Suppressor macrophage (primary cell): ENCODE results near the gene SMAD3.

Experiments
- DNase-seq, 4 experiments: peaks; one replicate each; pipeline ENCODE4 v3.0.0-alpha.2; 2020 to 2022

The SMAD3 gene

DNA sequence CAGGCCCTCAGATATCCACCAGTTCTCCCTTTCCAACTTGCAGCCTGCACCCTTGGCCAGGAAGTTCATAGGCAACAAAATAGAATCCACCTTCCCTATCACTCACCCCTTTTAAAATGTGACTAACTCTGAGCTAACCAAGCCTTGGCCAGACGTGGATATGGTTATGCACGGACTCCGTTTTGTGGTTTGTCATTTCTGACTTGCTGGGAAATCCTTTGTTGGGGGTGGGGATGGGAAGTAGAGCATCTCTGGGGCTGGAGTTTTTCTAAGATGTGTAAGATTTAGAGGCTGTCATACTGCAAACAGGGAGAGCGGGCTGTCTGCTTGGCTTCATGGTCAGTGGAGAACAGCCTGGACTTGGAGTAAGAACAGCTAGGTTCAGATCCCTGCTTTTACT lies 62.6 kb downstream of the SMAD3 start:
- DNase-seq: peak; percentile 64 to 91 (median 75)

DNA sequence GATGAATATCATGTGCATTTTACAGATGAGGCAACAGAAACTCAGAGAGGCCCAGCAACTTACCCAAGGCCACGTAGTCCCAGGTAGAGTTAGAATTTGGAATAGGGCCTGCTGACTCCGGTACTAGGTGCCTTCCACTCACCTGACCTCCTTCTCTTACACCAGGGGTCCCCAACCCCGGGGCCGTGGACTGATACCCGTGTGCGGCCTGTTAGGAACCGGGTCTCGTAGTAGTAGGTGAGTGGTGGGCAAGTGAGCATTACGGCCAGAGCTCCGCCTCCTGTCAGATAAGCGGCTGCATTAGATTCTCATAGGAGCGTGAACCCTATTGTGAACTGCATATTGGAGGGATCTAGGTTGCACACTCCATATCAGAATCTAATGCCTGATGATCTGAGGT lies 64.8 kb downstream of the SMAD3 start:
- no peak for DNase-seq

DNA sequence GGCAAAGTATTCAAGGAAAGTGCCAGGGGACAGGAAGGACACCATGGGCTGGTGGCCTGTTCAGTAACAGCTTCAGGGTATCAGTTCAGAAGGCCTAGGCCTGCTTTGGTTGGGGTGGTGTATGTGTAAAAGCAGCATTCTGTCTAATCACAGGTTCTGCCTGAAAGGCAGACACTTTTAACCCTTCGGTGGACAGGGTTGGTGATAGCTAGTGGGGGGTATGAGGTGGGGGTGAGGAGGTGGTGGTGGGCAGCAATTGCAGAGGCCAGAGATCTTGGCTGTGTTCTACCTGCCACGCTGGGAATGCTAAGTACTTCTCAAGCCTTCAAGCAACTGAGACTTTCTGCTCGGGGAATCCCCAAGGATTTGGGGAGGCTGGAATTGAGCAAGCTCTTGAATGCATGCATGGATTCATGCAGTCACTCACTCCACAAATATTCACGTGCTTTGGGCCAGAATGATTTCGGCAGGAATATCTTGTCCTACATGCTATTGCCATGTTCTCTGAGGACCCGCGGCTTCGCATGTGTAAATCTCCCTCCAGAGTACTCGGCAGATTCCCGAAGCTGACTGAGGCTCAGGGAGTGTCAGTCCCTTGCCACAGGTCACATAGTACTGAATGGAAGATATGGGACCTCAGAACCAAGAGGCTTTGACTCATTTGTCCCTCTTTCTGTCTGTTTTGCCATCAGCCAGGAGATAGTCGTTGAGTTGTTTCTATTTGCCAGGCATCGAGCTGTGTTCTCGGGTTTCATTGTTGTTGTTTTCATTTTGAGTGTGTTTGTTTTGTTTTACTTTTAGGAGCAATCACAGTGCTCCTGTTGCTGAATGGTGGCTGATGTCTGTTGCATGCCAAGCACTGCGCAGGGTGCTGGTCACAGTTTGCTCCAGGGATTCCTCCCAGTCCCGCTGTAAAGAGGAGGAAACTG lies 65.5 kb downstream of the SMAD3 start:
- DNase-seq: no peak

DNA sequence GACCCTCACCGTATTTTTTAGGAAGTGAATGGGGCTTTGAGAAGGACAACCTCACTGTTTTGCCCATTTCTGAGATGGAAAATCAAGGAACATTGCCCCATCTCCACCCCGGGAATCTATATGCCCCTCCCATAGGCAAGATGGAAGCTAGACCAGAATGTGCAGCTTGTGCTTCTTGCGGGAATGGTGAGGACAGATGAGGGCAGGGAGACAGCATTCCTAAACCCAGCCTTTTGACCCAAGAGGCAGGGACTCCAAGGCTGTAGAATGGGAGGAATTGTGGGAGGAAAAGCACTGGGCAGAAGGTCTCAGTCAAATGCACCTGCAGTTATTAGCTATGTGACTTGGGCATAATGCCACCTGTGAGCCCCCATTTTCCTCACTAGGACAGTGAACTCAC lies 66.9 kb downstream of the SMAD3 start:
- no peak for DNase-seq

DNA sequence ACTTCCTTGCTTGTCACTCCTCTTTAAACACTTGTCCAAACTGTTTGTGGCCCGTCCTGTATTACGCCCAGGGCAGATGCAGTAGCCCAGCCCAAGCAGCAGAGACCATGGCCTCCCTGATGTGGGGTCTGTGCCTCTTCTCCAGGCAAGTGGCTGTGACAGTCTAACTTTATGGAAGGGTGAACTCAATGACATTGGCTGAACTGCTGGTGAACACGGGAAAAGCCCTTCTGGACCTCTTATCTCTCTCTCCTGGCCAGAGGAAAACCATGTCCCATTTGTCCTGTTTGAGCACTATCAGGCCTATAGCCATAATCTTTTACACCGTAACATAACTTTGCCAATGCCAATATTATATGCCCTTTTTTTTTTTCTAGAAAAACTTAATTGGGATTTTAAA lies 67.6 kb downstream of the SMAD3 start:
- DNase-seq: no peak

DNA sequence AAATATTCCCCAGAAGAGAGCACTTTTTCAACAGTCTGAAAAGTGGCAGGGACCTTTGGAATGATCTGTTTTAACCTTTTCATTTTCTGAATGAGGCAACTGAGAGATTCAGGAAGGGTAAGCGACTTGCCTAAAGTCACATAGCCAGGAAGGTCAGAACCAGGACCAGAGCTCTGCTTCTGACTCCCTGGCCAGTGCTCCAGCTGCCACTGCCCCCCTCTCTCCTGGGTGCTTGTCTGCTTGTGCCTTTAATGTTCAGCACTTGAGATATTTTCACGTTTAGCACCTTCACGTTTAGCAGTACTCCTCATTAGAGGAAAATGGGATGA lies 68.3 kb downstream of the SMAD3 start:
- DNase-seq: no peak

DNA sequence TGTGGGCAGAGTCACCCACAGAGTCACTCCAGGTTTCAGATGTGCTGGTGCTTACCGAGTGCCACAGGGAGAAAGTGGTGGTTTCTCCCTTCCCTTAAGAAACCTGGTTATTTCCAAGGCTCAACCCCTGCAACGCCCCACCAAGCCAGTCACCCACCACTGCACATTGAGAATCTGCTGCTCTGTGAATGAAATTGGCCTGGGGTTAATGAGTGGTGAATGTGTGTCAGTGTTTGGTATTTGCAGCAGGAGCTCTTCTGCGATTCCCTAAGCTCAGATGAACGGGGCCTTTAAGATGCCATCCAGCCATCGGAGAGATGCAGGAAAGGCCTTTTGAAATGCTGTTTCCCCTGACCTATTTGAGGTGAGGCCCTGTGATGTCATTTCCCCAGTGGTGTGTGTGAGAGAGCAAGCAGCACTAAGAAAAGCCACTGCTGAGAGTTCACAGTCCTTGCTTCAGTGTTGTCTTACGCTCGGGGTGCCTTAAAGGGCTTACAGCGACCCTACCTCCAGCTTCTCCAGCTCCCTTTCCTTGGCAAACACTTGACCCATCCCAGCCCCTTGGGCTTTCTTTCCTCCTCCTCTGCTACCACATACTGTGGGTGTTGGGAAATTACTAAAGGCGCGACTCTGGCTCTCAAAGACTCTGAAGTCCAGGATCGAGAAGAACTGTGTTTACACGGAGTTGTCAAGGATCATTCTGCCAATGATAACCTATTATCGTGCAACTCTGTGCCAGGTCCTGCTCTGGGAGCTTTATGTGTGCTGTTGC lies 68.9 kb downstream of the SMAD3 start:
- peak in 2 of 4 experiments; percentile 20 to 30 for DNase-seq

DNA sequence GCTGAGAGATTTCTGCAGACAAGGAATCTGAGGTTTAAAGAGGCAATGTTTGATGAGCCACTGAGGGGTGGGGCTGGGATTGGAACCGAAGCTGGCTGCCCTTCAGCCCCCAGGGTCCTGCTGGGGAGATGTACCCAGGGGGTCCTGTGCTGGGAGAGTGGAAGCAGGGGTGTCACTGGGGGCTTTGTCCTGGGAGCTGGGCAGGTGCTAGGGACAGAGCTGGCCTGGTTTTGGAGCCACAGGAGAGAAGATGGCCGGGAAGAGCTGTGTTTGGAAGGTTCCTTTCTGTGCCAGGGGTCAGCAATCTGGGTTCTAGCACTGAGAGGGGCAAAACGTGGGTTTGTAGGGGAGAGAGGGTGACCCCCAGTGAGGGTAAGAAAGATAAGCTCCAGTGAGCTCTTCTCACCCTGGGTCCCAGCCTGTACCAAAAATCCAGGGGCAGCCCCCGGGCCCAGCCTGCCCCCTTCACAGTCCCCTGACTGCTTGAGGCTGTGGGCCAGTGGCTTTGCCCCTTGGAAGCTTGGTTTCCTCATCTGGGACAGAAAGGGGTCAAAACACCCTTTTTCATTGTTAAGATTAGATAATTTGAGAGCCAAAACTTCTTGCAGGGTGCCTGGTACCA lies 69.6 kb downstream of the SMAD3 start:
- DNase-seq: no peak

DNA sequence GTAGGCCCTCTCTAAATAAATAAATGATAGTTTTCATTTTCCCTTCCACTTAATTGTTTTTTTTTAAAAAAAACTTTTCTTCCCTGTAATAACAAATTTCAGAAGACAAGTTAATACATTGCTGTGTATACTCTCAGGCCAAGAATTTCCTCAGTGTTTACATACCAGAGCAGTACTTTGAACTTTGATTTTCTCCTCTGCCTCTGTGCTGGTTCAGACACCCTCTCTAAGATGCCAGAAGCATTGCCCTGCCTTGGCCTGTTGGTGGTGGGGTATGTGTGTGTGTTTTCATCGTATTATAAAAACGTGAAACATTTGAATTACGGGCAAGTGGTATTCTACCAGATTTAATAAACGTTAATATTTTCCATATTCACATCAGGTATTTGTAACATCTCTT lies 70.1 kb downstream of the SMAD3 start:
- no peak for DNase-seq

DNA sequence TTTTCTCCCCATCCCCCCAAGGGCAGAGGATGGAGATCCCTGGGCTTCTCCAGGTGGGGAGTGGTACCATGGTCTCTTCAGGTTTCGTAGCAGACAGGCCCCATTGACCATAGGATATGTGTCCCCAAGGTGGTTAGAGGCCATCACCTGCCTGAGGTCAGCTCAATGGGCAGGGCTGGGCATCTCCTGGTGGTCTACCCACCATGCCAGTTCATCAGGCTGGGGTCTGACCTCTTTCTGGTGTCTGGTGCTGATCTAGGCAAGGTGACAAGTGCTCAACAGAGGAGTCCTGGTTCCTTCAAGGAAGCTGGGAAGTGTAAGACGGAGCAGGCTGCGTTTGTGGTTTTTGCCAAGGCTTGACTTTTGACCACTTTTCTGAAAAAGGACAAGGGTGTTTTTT lies 71.4 kb downstream of the SMAD3 start:
- no peak for DNase-seq

DNA sequence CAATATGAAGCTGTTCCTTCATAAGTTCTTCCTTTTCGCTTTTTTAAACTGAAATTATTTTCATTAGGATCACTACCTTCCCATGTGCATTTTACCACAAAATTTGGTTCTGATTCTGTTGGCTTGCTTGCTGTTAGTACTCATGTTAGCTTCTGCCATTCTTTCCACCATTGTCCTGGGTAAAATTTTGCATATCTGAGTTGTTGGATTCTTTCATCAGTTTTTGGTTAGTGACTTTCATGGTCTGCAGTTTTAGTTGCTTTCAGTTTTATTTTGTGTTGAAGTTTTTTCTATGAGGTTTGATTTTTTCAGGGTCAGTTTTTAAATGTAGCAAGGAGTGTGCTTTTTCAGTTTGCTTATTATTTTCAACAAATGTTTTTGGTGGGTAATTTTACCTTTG lies 71.9 kb downstream of the SMAD3 start:
- no peak for DNase-seq

DNA sequence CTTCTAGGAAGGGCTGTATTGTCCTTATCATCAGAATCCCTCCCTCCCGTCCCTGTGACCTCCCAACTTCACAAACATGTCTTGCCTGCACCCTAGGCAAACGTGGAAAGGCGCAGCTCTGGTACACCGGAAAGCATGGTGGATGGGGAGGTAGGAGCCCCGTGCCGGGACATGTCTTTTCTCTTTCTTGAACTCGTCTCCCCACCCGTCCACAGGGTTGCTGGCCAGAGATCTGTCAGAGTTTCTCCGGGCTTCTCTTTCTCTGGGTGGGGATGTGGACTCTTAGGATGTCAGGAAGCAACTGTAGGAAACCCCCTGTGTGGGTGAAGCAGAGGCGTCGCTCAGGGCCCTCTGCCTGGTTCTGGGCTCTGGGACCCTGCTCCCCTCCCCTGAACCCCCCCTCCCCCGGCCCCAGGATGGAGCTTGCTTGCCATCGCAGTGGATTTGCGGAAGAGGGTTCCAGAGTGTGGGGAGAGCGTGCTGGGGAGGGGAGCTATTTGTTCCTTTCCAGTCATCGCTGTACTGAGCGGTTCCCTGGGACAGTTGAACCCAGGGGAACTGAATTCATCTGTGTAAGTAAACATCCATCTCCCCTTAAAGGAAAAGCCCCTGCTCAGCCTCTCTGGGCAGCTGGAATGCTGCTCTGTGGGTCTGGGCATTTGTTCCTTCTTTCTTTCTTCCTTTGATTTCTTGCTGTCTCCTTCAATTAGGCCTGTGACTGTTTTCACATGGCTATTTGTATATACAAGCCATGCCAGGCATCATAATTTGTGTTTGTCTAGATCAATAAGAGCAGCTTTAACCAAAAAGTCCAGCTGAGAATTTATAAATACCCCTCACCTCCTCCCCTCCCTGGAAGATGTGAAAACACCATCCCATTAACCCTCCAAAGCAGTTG lies 72.8 kb downstream of the SMAD3 start:
- no peak for DNase-seq

DNA sequence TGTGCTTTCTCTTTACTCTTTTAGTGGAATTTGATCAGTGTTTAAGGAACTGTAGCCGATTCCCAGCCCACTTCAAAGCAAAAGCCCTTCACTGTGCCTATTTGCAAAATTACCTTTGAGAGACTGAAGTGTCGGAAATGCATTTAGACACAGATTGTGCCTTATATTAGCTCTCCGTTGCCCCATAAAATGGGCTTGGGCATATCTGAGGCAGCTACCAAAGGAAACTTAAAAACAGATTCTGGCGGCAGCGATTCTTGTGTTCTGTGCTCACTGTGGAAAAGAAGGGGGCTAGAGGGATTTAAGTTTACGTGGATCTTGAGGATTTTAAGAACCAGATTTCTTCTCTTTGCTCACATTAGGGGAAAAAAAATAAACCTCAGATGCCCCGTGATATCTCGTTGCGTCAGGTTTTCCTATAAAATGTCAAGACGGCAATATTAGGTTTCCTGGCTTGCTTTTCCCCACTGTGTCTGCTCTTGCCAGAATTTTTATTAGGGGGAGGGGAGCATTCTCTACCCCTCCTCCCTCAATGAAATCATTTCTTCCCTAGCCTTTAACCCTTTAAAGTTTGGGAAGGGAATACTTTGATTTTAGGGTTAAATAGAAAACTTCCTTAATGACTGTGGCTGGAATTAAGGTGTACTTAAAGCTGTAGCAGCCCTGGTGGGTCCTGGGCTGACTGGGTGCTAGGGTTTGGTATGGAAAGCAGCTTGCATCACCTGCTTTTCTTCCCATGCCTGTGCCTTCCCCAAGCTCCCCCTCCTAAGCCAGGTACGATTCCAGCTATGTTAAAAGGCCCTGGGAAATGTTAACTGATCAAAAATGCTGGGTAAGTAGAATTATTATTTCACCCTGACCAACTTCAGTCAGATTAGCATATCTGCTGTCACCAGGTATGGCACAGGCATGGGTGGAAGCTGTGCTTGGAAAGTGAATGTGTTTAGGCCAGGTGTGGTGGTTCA lies 73.8 kb downstream of the SMAD3 start:
- no peak for DNase-seq

DNA sequence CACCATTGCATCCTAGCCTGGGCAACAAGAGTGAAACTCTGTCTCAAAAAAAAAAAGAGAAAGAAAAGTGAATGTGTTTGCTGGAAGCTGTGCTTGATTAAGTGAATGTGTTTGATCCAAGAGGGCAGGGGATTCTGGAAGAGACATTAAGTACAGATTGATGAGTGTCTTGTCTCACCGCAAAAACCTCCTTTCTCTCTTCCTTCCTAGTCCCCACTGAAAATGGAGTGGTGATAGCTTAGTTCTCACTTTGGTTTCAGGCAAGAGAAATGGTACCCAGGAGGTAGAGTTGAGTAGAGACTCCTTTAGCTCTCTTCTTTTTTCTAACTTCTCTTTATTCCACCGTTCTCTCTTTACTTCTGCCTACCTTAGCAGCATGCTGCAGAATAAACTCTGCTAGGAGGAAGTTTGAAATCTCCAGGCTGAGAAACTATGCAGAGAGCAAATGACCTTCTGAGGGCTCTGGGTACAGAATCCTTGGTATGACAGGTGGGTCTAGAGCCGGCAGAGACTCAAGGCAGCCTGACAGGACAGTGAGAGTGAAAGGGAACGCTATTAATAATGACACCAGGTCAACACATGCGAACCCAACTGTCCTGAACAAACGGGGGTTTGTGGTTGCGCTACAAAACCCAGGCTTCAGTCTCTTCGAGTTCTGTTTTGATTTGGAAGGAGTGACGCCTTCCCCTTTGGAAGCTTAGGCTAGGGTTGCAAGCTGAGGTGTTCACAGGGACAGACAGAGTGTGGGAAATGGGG lies 74.9 kb downstream of the SMAD3 start:
- peak in 1 of 4 experiments; percentile 24 for DNase-seq

DNA sequence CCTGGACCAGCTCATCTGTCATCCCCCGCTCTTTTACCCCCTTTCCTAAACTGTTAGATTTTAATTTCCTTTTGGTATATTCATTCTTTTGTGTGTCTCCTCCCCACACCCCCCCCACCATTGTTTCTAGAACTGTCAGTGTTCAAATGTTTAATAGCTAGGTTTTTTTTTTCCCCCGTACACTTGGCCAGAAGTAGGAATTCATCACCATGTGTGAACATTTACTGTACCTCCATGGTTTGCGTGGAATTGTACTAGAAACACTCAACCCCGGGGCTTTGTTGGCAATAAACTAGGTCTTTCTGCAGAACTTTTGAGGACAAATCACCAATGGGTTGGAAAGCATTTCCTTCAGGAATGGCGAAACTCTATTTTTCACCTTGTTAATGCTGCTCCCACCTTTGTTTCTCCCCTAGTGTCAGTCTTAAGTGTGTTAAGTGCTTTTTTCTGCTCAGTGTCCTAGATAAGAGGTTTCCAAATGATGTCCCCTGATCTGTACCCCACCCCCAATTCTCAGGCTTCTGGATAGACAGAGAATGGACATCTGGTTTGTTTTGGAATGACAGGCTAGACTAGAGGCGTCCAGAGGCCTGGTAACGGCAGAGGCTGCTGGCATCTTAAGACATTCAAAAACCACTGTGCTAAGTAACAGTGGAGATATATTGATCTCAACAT lies 76.8 kb downstream of the SMAD3 start:
- DNase-seq: no peak

DNA sequence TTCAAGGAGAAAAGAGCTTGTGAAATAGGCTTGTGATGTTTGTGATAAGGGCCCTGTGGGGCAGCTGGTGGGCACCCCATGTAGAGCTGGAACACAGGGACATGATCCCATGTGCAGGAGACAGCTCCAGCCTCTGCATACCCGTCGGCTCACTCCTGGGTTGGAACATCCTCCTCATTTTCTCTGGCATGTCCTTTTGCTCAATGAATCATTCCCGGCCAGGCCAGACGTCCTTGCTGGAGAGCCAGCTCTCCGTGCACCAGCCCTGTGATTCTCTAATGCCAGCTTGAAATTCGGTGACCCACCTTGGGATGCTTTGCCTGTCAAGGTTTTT lies 77.3 kb downstream of the SMAD3 start:
- DNase-seq: no peak

DNA sequence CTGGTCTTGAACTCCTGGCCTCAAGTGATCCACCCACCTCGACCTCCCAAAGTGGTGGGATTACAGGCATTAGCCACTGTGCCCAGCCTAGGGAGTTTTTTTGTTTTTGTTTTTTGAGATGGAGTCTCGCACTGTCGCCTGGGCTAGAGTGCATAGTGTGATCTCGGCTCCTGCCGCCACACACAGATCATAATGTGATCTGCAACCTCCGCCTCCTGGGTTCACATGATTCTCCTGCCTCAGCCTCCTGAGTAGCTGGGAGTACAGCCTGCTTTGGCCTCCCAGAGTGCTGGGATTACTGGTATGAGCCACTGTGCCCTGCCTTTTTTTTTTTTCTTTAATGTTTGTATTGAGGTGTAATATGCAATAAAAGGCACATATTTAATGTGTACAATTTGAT lies 78.2 kb downstream of the SMAD3 start:
- DNase-seq: no peak

DNA sequence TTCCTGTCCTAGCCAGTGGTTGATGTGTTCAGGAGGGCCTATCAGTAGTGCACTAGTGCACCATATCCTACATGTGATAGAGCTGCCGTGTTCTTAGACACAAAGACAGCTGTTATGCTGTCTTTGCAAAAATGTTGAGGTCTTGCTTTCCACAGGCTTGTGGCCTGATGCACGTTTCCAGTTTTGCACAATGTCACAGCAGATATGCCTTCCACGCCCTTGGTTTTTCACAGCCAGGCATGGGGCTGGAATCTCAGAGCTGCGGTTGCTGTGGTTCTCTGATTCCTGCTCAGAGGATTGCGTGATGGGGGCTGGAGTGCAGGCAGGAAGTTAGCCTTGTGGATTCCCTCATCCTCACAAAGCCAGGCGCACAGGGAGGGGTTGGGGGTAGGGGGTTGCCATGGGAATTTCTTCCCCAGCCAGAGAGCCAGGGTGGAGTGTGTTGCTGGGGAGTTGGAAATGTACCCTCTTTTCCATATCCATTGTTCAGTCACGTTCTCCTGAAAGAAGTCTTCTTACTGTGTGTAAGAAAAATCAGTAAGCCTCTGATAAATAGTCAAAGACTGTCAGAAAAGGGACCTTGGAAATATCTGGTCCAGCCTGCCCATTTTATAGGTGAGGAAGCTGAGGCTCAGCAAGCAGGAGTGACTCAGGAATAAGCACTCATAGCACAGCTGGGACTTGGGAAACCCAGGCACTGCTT lies 79.4 kb downstream of the SMAD3 start:
- peak; percentile 59 to 77 (median 69) for DNase-seq

DNA sequence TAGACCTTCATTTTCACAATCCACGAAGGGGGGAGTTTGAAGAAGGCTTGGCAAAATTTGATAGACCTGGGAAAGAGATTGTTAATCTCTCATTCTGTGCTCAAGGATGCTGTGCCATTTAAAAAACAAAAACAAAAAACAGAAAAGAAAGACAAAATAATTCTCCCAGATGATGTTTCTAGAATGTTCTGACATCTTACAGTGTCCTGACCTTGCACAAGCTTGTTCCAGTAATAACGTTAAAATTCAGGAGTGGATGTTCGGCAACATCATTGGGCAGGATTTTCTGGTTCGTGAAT lies 79.9 kb downstream of the SMAD3 start:
- no peak for DNase-seq

DNA sequence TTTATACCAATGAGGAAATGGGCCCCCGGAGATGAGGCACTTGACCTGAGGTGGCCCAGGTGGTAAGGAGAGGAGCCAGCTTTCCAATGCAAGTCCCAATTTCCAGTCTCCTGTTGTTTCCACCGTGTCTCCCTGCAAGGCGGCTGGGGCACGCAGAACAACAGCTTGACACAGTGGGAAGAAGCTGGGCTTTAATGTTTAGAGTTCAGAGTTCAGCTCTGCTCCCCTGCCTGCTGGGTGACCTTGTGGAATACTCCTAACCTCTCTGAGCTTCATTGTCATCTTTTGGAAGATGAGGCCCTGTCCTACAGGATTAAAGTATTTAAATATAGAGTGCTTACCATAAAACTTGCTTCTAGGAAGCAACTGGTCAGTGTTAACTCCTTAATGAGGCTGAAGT lies 80.3 kb downstream of the SMAD3 start:
- DNase-seq: no peak
